Measurements from ENCODE around the gene ATE1. TPM values are rescaled to one million over a fixed set of nuclear protein-coding genes. Genes with fewer than 3 reads are reported as not detected.

Gene ATE1
- total RNA-seq, 4 donors from 2014 or later, result 31.4 to 47.9 (median 38.3) TPM

DNA sequence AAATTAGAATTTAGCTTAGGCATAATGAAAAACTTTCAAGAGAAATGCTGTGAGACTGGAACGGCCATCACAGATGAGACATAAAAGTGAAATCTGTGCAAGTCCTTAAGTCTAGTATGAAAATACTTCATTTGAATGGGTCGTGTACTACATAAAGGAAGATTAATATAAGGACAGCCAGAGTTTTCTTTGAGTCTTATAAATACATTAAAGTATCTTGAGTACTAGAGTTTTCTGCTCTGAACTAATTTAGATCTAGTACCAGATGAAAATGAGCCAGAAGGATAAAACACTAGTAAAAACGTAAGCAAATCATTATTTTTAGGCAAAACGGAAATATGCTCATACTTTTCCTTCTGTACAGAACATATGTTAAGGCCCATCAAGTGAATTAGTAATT lies 93.1 kb downstream of the ATE1 start:
- Histone ChIP-seq H3K4me3 (no peak overlapping the region), H3K9me3 (no peaks in the 10 kb centered on the region), H3K27ac (no peak overlapping the region), H3K36me3 (peaks cover 0 to 19% (median 0%) of the 10 kb centered on the region in 3 donors), H3K27me3 (no peaks in the 10 kb centered on the region), H3K4me1 (peaks cover 0 to 3% (median 0%) of the 10 kb centered on the region in 4 donors)
- TF ChIP-seq CTCF (IDR thresholded peaks at IDR 0.05) (no peak), POLR2A (IDR thresholded peaks at IDR 0.05) (no peak)
- DNase-seq, result no peak

DNA sequence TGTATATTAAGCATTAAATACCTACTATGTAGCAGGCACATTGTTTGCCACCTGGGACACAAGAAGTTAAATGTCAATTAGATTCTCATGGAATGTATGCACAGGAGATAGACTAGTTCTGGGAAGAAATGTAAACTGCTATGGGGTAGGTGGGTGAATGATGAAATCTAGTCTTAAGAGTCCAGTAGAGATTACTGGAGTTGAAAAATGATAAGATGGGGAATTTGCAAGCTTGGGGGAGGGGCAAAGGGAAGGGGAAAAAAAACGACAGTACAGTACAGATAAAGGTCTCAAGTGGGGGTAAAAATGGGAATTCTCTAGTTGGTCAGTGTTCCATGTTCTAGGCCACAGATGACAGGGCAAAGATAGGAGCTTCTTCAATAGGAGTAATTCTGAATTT lies 94.4 kb downstream of the ATE1 start:
- Histone ChIP-seq H3K27ac (no peak overlapping the region), H3K9me3 (no peaks in the 10 kb centered on the region), H3K4me1 (peaks cover 0 to 3% (median 0%) of the 10 kb centered on the region in 4 donors), H3K27me3 (no peaks in the 10 kb centered on the region), H3K36me3 (peaks cover 0 to 22% (median 0%) of the 10 kb centered on the region in 3 donors), H3K4me3 (no peak overlapping the region)
- TF ChIP-seq CTCF (IDR thresholded peaks at IDR 0.05) (no peak), POLR2A (IDR thresholded peaks at IDR 0.05) (no peak)
- no peak for DNase-seq

GRCh38 chr10:121832647-121833046 lies 95.2 kb downstream of the ATE1 start:
- H3K4me1 ChIP-seq, result peaks cover 0 to 3% (median 0%) of the 10 kb centered on the region in 4 donors
- no peaks in the 10 kb centered on the region for H3K27me3 ChIP-seq
- TF ChIP-seq CTCF (IDR thresholded peaks at IDR 0.05), result no peak
- TF ChIP-seq POLR2A (IDR thresholded peaks at IDR 0.05), result no peak
- no peak overlapping the region for H3K4me3 ChIP-seq
- H3K36me3 ChIP-seq, result peaks cover 0 to 28% (median 0%) of the 10 kb centered on the region in 3 donors
- no peak for DNase-seq
- no peak overlapping the region for H3K27ac ChIP-seq
- H3K9me3 ChIP-seq, result no peaks in the 10 kb centered on the region

- H3K4me3 ChIP-seq, result no peak overlapping the region
- TF ChIP-seq POLR2A (IDR thresholded peaks at IDR 0.05) (no peak), CTCF (IDR thresholded peaks at IDR 0.05) (no peak)
- peaks cover 0 to 28% (median 0%) of the 10 kb centered on the region in 3 donors for H3K36me3 ChIP-seq
- H3K4me1 ChIP-seq, result peaks cover 0 to 3% (median 0%) of the 10 kb centered on the region in 4 donors
- no peaks in the 10 kb centered on the region for H3K9me3 ChIP-seq
- no peak overlapping the region for H3K27ac ChIP-seq
- DNase-seq, result no peak
- no peaks in the 10 kb centered on the region for H3K27me3 ChIP-seq
These were observed 96.1 kb downstream of the ATE1 start for GRCh38 chr10:121831777-121832176.

GRCh38 chr10:121831237-121831636 lies 96.6 kb downstream of the ATE1 start:
- Histone ChIP-seq H3K36me3 (peaks cover 0 to 23% (median 0%) of the 10 kb centered on the region in 3 donors), H3K27me3 (no peaks in the 10 kb centered on the region), H3K9me3 (no peaks in the 10 kb centered on the region), H3K27ac (no peak overlapping the region), H3K4me3 (no peak overlapping the region), H3K4me1 (peaks cover 0 to 3% (median 0%) of the 10 kb centered on the region in 4 donors)
- no peak for DNase-seq
- TF ChIP-seq CTCF (IDR thresholded peaks at IDR 0.05), result no peak
- no peak for TF ChIP-seq POLR2A (IDR thresholded peaks at IDR 0.05)

GRCh38 chr10:121830101-121830500 lies 97.7 kb downstream of the ATE1 start:
- no peak for TF ChIP-seq POLR2A (IDR thresholded peaks at IDR 0.05)
- TF ChIP-seq CTCF (IDR thresholded peaks at IDR 0.05), result no peak
- Histone ChIP-seq H3K4me3 (no peak overlapping the region), H3K27me3 (no peaks in the 10 kb centered on the region), H3K27ac (no peak overlapping the region), H3K36me3 (peaks cover 0 to 11% (median 0%) of the 10 kb centered on the region in 3 donors), H3K4me1 (peaks cover 0 to 3% (median 0%) of the 10 kb centered on the region in 4 donors), H3K9me3 (no peaks in the 10 kb centered on the region)
- no peak for DNase-seq

Data from Peyer's patch (tissue), 4 donors.